Measurements from ENCODE around the gene DMAP1.

DMAP1 gene

GRCh38 chr1:44228218-44228617 is 14.9 kb downstream of the DMAP1 start:
- no peak for DNase-seq

- no peak for DNase-seq
Measured at GRCh38 chr1:44229435-44230167, 16.3 kb downstream of the DMAP1 start.

GRCh38 chr1:44230796-44231195 is 17.5 kb downstream of the DMAP1 start:
- no peak for DNase-seq

GRCh38 chr1:44233593-44233992 is 20.3 kb downstream of the DMAP1 start:
- DNase-seq, result no peak

GRCh38 chr1:44235808-44236207 is 22.5 kb downstream of the DMAP1 start:
- DNase-seq, result no peak

- no peak for DNase-seq
Measured at GRCh38 chr1:44236490-44237272, 23.4 kb downstream of the DMAP1 start.

- no peak for DNase-seq
Measured at GRCh38 chr1:44237721-44238457, 24.6 kb downstream of the DMAP1 start.

GRCh38 chr1:44238660-44239059 is 25.4 kb downstream of the DMAP1 start:
- DNase-seq, result no peak

- no peak for DNase-seq
Measured at GRCh38 chr1:44239331-44239960, 26.2 kb downstream of the DMAP1 start.

GRCh38 chr1:44239961-44240371 is 26.7 kb downstream of the DMAP1 start:
- DNase-seq, result no peak

- no peak for DNase-seq
Measured at GRCh38 chr1:44240802-44241671, 27.8 kb downstream of the DMAP1 start.

- no peak for DNase-seq
Measured at GRCh38 chr1:44242746-44243145, 29.5 kb downstream of the DMAP1 start.

GRCh38 chr1:44243782-44244495 is 30.7 kb downstream of the DMAP1 start:
- no peak for DNase-seq

- no peak for DNase-seq
Measured at GRCh38 chr1:44244986-44245385, 31.7 kb downstream of the DMAP1 start.

- no peak for DNase-seq
Measured at GRCh38 chr1:44246806-44247205, 33.5 kb downstream of the DMAP1 start.

GRCh38 chr1:44249543-44249942 is 36.3 kb downstream of the DMAP1 start:
- DNase-seq, result no peak

GRCh38 chr1:44250068-44250781 is 37.0 kb downstream of the DMAP1 start:
- DNase-seq, result no peak

GRCh38 chr1:44251486-44251885 is 38.2 kb downstream of the DMAP1 start:
- no peak for DNase-seq

GRCh38 chr1:44251989-44252671 is 38.9 kb downstream of the DMAP1 start:
- DNase-seq, result no peak

GRCh38 chr1:44254392-44254910 is 41.2 kb downstream of the DMAP1 start:
- DNase-seq, result no peak

Measured in NCI-H1436 (cell line).